HG03045 (cell line): ENCODE measurements around the gene DNMBP.
"Not testable (repeated sequence)": the region's sequence is repeated elsewhere in the genome, so short reads cannot be mapped to it uniquely, and the experiment has no call there.

ENCODE experiments used
- ATAC-seq: cut with Tn5 transposase; IDR thresholded peaks from one replicate; pipeline ENCODE4 v1.9.1; 2021; ENCODE audit warnings: mild to moderate bottlenecking, moderate library complexity; ENCODE audit not compliant: unreplicated experiment

Gene DNMBP

DNA sequence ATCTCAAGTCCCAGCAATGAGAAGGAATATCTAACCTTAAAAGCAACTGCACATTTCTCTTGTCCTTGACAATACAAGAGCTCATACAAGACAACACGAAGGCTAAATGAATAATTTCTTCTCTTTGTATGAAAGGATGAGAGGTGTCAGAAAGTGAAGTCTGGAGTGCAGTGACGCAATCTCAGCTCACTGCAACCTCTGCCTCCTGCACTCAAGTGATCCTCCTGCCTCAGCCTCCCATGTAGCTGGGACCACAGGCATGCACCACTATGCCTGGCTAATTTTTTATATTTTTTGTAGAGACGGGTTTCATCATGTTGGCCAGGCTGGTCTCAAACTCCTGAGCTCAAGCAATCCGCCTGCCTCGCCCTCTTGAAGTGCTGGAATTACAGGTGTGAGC, 24.1 kb downstream of the DNMBP start:
- not testable (repeated sequence) for ATAC-seq

DNA sequence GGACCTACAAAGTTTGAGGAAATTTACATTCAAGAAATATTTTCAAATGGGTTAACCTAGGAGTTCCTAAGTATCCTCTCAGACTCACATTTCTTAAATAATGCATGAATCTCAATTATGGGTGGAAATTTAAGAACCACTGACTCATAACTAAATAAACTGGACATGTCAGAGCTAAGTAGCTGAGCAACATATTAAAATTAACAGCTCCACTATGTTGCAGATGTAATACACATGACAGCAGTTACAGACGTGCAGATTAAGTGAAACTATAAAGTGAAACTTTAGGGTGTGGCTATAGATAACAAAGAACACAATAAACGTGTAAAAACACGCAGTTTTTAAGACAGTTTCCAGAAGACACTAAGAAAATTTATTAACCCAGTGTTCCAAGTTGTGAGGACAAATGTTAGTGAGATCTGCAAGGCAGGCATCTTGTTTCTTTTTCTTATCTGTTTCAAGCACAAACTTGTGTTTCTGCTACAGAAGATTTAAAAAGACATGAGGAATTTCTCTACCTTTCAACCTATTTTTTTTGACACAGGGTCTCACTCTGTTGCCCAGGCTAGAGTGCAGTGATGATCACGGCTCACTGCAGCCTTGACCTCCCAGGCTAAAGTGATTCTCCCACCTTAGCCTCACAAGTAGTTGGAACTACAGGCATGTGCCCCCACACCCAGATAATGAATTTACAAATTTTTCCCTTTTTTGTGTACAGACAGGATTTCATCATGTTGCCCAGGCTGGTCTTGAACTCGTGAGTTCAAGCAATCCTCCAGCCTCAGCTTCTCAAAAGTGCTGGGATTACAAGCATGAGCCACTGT, 25.3 kb downstream of the DNMBP start:
- ATAC-seq, result no peak

DNA sequence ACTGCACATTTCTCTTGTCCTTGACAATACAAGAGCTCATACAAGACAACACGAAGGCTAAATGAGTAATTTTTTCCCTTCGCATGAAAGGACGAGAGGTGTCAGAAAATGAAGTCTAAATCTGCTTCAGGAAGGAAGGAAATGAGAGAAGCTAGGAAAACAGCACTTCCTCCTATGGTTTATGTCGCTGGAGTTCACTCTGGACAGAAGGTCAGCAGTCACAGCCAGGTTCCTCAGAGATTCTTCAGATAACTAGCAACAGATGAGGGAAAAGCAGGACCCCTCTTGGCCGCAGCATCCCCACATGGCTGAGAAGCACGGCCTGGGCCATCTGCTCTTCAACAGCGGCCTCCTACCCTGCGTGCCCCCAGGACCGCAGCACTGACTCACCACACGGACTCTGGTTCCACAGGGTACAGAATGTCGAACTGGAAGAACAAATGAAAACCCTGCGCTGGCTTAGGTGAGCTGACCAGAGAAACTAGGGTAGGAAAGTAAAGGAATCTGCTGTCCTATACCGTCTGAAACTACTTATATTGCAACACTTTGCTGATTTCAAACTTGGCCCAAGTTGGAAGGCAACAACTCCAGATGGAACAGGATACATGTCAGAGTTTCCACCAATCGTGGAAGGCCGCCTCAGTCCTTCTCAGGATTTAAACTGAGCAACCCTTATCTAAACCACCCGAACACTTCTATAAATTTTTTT, 26.3 kb downstream of the DNMBP start:
- ATAC-seq, result no peak

DNA sequence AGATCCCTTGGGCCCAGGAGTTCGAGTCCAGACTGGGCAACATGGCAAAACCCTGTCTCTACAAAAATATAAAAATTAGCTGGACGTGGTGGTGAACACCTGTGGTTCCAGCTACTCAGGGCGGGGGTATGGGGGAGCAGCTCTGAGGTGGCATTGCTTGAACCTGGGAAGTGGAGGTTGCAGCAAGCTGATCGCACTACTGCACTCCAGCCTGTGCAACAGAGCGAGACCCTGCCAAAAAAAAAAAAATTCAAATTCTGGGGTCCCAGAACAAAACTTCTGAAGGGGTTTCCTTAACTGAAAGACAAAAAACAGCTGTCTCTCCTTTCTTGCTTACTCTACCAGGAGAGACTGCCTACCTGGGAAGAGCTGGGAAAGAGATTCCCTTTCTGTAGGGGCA, 27.0 kb downstream of the DNMBP start:
- ATAC-seq, result no peak

DNA sequence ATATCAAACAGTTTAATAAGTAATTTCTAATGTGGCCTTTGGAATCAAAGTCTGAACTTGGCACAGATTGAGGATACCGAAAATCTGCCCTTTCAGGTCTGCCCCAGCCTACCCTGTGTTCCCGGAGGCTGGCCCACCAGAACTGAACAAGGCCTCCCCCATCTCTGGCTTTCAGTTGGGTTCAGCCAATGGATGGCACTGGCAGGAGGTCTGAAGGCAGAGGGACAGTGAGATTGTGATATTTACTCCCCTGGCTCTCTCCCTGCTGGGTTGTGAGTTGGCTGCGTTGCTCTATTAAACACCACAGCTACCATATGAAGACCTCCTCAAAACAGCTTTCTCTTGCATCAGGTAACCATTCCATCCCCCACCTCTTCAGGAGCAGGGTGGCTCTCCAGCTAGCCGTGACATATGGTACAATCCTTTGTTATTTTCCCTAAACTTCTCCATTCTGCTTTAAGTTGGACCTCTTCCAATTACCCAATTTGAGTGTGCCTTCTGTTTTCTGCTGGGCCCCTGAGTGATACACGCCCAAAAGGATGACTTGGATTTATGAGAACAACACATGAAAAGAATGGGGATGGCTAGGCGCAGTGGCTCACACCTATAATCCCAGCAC, 28.1 kb downstream of the DNMBP start:
- no peak for ATAC-seq

DNA sequence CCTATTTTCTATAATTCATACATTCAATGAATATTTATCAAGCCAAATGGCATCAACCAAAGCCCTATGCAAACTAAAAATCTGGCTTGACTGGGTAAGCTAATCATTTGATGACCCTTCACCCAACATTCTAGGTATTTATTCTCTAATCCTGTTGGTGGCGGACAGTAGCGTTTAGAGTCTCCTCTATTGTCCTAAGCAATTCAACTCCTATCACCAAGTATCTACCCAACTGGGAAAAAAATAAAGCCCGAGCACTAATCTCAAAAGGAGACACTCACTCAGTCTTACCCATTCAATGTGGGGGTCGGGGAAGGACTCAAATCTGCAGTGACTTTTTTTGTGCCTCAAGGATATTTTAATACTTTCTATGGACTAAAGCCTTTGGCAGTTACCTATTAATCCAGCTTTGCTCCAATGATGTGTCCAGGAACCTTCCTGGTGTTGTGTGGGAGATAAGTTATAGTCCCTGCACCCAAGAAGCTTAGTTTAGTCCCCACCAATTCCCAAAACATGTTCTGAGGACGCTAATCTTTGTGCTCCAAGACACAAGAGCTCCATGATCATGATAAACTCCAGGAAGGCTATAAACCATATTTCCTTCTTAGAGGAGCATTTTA, 30.6 kb downstream of the DNMBP start:
- ATAC-seq, result no peak

DNA sequence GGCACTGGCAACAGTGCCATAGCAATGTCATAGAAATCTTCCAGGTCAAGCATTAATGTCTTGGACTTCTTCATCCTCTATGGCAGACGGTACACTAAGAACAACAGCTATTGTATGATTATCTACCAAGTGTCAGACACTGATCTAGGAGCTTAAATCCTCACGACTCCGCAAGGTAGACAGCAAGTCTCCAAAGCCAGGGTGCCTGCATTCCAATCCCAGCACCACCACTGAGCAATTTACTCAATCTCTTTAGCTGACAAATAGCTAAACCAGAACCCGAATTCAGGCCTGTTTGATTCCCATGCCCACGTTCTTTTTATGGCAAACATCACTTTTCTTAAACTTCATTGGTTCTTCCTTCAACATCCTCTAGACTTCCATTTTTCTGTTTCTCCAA, 31.8 kb downstream of the DNMBP start:
- ATAC-seq, result no peak

DNA sequence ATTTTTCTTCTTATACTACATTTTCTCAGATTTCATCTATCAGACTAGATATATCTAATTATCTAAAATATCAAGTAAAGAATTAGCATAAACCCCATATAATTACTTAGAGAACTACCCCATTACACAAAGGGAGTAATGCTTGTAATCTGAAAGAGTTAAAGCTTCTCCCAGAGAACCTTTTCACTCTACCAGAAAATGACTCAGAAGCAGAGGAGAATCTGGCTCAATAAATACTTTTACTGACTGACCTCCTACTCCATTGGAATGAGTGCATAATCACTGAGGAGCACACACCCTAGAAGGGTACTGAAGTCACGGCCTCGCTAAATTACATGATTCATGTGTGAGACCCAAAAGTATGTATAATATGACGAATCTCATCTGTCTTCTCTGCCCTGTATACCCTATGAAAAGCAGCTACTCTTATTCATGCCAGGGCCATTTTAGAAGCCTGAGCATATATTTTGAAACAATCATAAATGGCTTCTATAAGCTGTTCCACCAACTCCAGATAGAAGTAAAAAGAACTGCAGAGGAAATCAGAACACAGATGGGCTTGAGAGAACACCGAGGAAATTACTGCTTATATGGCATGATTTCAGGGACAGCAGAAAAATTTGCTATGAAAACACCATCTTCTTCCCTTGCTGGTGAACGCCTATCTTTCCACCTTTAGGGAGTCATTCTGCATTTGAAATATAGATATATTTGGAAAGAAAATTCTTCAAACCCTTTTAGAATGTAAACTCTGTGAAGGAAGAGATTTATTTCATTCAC, 32.7 kb downstream of the DNMBP start:
- no peak for ATAC-seq

DNA sequence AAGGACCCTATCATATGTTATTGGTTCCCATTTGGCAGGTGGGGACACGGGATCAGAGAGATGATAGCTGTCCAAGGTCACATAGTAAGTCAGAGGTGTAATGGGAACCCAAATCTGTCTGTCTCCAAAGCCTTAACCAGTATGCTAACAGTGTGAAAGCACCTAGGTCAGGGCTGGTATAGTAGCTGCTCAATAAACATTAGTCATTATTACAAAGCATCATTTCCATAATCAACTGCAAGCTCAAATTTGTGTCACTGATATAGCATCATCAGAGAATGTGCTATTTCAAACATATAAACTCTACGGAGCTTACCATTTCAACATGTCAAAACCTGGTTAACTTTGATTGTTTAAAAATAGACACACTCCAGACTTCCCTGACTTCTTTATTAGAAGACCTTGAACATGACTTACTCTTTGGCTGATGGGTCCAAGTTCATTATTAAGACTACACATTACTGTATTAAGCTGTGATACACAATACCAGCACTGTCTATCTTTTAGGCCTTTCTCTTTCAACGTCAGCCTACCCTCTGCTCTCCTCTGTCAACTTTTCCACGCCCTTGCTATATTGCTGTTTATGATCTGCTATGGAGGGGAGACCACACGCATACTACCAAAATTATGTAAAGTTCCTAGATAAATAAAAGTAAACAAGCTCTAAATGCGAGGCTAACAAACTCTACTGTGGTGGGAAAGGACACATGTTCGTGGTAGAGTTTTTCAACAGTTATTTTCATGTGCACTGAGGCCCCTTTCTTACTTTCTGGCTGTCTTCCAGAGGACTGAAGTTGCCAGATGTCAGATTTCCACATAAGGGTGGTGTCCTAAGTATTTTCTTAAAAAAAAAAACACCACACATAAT, 33.6 kb downstream of the DNMBP start:
- no peak for ATAC-seq

DNA sequence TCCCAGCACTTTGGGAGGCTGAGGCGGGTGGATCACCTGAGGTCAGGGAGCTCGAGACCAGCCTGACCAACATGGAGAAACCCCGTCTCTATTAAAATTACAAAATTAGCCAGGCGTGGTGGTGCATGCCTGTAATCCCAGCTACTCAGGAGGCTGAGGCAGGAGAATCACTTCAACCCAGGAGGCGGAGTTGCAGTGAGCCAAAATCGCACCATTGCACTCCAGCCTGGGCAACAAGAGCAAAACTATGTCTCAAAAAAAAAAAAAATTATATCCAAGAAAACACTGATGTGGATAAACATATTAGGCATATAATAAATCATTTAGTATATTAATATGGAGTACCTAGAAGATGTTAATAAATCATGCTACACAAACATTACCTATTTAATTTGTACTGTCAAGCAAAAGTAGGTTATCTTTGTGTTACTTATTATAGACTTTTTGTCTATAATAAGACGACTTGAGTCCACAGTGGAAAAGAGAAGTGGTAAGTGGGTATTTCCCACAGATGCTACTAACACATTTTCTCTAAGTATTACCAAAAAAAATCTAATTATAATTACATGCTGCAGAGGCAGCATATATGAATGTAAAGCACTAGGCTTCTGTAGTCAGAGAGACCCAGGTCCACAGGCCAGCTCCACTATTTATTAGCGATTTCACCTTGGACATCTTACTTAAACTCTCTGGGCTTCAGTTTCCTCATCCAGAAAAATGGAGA, 34.5 kb downstream of the DNMBP start:
- ATAC-seq, result no peak

DNA sequence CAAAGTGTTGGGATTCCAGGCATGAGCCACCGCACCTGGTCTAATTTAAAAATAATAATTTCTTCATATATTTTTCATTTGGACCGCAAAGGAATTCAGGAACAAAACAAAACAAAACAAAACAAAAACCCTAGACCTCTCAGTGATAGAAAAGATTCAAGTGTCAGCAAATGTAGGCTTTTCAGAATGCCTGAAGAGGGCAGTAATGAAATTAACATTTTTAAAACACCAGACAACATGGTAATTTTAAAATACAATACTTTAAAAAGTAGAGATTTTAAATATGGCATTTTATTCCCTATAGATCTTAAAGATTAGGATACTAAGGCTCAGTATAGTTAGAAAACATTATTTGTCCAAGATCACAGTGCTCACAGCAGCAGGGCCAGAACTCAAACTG, 36.6 kb downstream of the DNMBP start:
- no peak for ATAC-seq

DNA sequence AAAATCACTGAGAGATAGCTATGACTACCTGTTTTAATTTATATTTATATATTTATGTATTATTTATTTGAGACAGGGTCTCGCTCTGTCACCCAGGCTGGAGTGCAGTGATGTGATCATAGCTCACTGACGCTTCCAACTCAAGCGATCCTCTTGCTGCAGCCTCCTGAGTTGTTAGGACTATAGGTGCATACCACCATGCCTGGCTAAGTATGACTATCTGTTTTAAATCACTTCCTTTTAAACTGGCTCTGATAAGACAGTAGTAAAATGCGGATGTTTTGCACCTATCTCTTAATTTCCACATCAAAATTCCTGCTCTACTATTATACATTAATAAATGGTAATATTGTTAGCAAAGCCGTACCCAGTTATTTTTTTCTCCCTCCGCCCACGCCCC, 41.8 kb downstream of the DNMBP start:
- ATAC-seq, result no peak

DNA sequence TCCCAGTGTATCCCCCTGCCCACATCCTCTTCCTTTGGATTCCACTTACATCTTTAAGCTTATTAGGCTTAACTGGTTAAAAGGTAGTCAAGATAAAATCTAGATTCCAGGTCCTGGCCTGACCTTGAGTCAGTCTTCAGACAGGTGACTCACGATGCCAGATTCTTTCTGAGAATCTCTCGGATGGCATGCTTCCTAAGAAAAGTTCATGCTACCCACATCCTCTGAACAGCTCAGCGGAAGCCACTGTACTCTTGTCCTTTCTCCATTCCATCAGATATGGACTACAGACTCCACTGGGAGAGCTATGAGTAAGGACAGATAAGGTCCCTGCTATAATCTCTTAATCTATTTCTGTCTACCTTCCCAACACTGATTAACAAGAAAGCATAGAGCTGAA, 43.4 kb downstream of the DNMBP start:
- no peak for ATAC-seq

DNA sequence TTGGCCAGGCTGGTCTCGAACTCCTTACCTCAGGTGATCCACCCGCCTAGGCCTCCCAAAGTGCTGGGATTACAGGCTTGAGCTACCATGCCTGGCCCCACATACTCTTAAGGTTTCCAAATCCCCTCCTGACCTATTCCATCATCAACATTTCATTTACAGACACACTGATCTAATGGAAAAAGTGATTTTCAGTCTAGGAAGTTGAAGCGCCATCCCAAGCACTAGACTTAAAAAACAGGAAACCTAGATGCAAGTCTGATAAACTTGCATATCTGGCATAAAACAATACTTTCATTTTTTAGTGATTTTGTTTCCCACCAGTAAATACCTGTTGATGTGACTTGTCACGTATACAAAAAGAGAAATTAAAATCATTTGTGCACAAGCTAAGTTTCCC, 44.0 kb downstream of the DNMBP start:
- ATAC-seq, result no peak

DNA sequence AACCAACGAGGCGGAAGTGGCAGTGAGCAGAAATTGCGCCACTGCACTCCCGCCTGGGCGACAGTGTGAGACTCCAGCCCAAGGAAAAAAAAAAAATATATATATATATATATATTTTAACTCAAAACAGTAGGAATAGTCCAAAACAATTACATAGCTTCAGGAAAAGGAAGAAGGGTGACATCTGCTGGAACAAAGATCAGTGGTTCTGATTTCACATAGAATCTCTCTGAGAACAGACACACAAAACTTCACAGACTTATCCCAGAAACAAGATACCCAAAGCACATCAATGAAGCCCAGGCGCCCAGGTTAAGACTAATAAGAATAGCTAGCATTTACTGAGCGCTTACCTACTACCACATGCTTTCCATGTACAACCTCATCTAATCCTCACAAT, 45.0 kb downstream of the DNMBP start:
- ATAC-seq, result no peak

DNA sequence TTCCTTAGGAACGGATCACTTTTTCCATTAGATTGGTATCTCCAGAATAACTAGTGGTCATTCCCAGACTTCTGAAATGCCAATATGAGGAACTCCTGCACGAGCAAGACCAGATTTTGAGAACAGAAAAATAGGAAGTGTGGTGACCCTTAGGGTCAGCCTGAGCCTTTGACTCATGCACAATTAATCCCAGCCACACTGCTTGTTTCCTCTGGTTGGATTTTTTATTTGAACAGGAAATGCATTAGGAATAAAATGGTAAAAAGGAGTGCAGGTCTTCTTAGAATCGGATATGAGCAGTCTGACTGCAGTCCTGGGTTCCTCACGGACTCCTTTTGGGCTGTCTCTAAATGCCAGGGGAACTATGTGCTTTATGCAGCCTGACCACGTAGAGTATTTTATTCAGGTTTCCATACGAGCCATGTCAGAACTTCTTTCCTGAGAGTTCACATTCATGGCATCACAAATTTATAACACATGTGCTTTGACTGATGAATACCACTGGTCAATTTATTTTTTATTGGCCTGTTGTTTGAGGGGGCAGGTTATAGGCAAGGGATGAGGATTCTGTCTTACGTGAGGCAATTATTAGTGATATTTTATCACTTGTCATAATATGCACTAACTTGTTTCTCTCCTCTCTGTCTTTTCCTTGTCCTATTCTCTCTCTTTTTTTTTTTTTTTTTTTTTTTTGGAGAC, 46.1 kb downstream of the DNMBP start:
- not testable (repeated sequence) for ATAC-seq

DNA sequence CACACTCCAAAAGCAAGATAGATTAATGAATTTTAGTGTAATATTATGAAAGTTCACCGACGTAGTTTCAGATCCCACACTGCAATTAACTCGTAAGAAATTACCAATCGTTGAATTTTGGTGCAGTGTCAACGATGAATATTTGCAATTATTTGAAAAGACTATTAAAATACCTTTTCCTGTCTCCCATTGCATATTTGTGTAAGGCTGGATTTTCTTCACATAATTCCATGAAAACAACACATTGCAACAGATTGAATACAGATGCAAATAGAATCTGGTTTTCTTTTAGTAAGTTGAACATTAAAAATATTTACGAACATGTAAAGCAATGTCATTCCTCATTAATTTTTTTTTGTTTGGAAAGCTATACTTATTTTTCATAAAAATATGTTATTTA, 50.9 kb downstream of the DNMBP start:
- no peak for ATAC-seq

DNA sequence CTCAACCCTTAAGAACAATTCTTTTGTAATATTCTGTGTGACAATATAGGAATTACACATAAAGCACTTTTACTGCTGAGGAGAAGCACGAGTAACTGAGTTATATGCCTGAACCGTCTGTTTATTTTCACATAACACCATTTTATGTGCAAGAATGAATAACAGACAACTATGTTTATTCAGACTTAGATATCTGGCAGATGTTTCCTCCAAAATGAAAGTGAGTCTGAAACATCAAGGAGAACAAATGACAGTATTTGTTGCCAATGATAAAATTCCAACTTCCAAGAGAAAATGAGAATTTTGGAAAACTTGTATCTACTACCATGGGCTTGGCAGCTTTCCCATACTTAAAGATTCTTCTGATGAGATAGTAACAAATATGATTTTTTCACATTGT, 51.4 kb downstream of the DNMBP start:
- ATAC-seq, result no peak

DNA sequence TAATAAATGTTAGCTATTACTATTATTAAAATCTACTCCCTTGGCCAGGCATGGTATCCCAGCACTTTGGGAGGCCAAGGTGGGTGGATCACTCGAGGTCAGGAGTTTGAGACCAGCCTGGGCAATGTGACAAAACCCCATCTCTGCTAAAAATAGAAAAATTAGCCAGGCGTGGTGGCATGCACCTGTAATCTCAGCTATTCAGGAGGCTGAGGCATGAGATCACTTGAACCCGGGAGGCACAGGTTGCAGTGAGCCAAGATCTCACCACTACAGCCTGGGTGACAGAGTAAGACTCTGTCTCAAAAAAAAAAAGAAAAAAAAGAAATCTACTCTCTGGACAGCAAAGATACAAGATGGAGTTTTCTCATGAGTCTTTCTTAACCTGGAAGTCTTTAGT, 56.2 kb downstream of the DNMBP start:
- ATAC-seq, result not testable (repeated sequence)
